IMR-90 (cell line): ENCODE data around the gene NAA38. TPM values are rescaled to one million over a fixed set of nuclear protein-coding genes. Genes with fewer than 3 reads are reported as not detected.

ENCODE experiments used
- ATAC-seq: fragments of 200-7000 bp; cut with Tn5 transposase; 2 replicates; pipeline ENCODE4 v1.9.1; 2020; ENCODE audit warnings: low read depth, mild to moderate bottlenecking, moderate library complexity
- BruUV-seq: library from RNA; stranded (reverse); fragments of 400-500 nt; replicated peaks from 2 replicates; lab custom pipeline; 2021; lab: Mats Ljungman, UMichigan
- CTCF ChIA-PET: fragments of 300-600 bp; formaldehyde crosslinking; extraction: SDS; loops from one replicate; lab custom pipeline; 2021; ENCODE audit warnings: antibody characterized with exemption; lab: Yijun Ruan, JAX
- POLR2A ChIA-PET: fragments of 300-600 bp; sonication (Branson Sonifier 250); formaldehyde crosslinking; loops from one replicate; lab custom pipeline; 2022; ENCODE audit warnings: antibody characterized with exemption; ENCODE audit not compliant: unreplicated experiment; lab: Charles Lee
- DNase-seq: peaks from one replicate; pipeline ENCODE4 v3.0.0; 2013
- H2AFZ ChIP-seq: replicated peaks from 2 replicates; pipeline ENCODE3; 2013; ENCODE audit warnings: low read length, mild to moderate bottlenecking; ENCODE audit not compliant: poor library complexity
- H2AK5ac ChIP-seq: 2 replicates; pipeline ENCODE4 v1.6.1; 2013; ENCODE audit warnings: low read depth, low read length, inconsistent platforms
- H2AK9ac ChIP-seq: replicated peaks from 2 replicates; pipeline ENCODE3; 2013; ENCODE audit warnings: mild to moderate bottlenecking, low read depth, low read length, moderate library complexity; ENCODE audit not compliant: poor library complexity
- H2BK120ac ChIP-seq: 2 replicates; pipeline ENCODE4 v1.6.1; 2013; ENCODE audit warnings: low read depth, low read length, inconsistent platforms
- H2BK15ac ChIP-seq: 3 replicates; pipeline ENCODE4 v1.6.1; 2013; ENCODE audit warnings: low read depth, low read length, inconsistent platforms
- H2BK20ac ChIP-seq: 2 replicates; pipeline ENCODE4 v1.6.1; 2013; ENCODE audit warnings: low read depth, mild to moderate bottlenecking, inconsistent platforms, low read length, moderate library complexity
- H2BK5ac ChIP-seq: 2 replicates; pipeline ENCODE4 v1.6.1; 2013; ENCODE audit warnings: mild to moderate bottlenecking, low read depth, low read length, inconsistent platforms; ENCODE audit not compliant: poor library complexity, severe bottlenecking
- H3K14ac ChIP-seq: replicated peaks from 2 replicates; pipeline ENCODE4 v1.6.1; 2013; ENCODE audit warnings: low read depth, low read length, inconsistent platforms
- H3K18ac ChIP-seq: 2 replicates; pipeline ENCODE4 v1.6.1; 2013; ENCODE audit warnings: low read depth, low read length, control low read depth
- H3K23ac ChIP-seq: 2 replicates; pipeline ENCODE4 v1.6.1; 2013; ENCODE audit warnings: low read depth, low read length, inconsistent platforms
- H3K27ac ChIP-seq: 2 replicates; pipeline ENCODE4 v1.5.1; 2013; ENCODE audit warnings: mild to moderate bottlenecking, control low read depth, low read length; ENCODE audit not compliant: insufficient read depth
- H3K27me3 ChIP-seq: 2 replicates; pipeline ENCODE4 v1.6.1; 2013; ENCODE audit warnings: low read length; ENCODE audit not compliant: control insufficient read depth, insufficient read depth
- H3K36me3 ChIP-seq: 2 replicates; pipeline ENCODE4 v1.6.1; 2013; ENCODE audit warnings: low read length, mixed read lengths; ENCODE audit not compliant: control insufficient read depth, insufficient read depth
- H3K4ac ChIP-seq: 2 replicates; pipeline ENCODE4 v1.6.1; 2013; ENCODE audit warnings: low read depth, low read length, inconsistent platforms
- H3K4me1 ChIP-seq: 2 replicates; pipeline ENCODE4 v1.6.1; 2013; ENCODE audit warnings: low read length, mixed read lengths; ENCODE audit not compliant: control insufficient read depth, insufficient read depth
- H3K4me2 ChIP-seq: 2 replicates; pipeline ENCODE4 v1.6.1; 2013; ENCODE audit warnings: low read depth, mild to moderate bottlenecking, control low read depth, low read length, moderate library complexity
- H3K4me3 ChIP-seq: 2 replicates; pipeline ENCODE4 v1.5.1; 2013; ENCODE audit warnings: low read depth, mild to moderate bottlenecking, control low read depth, low read length, moderate library complexity; ENCODE audit not compliant: insufficient read depth
- H3K56ac ChIP-seq: 2 replicates; pipeline ENCODE4 v1.6.1; 2013; ENCODE audit warnings: low read length, inconsistent platforms; ENCODE audit not compliant: insufficient read depth; ENCODE audit errors: extremely low read depth
- H3K79me1 ChIP-seq, 2 experiments: 2 replicates each; pipeline ENCODE4 v1.6.1; 2013; ENCODE audit warnings: low read length in 2 of 2, inconsistent platforms in 1 of 2, low read depth in 1 of 2
- H3K9ac ChIP-seq: 2 replicates; pipeline ENCODE4 v1.6.1; 2013; ENCODE audit warnings: low read depth, low read length, control low read depth
- H3K9me1 ChIP-seq: 2 replicates; pipeline ENCODE4 v1.6.1; 2013; ENCODE audit warnings: low read length, inconsistent platforms; ENCODE audit not compliant: insufficient read depth
- H3K9me3 ChIP-seq: 2 replicates; pipeline ENCODE4 v1.6.1; 2013; ENCODE audit warnings: low read length; ENCODE audit not compliant: control insufficient read depth, insufficient read depth
- H4K20me1 ChIP-seq: 2 replicates; pipeline ENCODE4 v1.6.1; 2013; ENCODE audit warnings: low read length, inconsistent platforms; ENCODE audit not compliant: insufficient read depth
- H4K5ac ChIP-seq: 2 replicates; pipeline ENCODE4 v1.6.1; 2013; ENCODE audit warnings: mild to moderate bottlenecking, low read depth, low read length, control low read depth
- H4K8ac ChIP-seq, 2 experiments: 2 replicates each; pipeline ENCODE4 v1.6.1; 2013; ENCODE audit warnings: low read depth in 2 of 2, low read length in 2 of 2, control low read depth in 1 of 2, inconsistent platforms in 1 of 2
- H4K91ac ChIP-seq: 2 replicates; pipeline ENCODE4 v1.6.1; 2013; ENCODE audit warnings: low read depth, low read length, inconsistent platforms; ENCODE audit not compliant: insufficient read depth
- BHLHE40 ChIP-seq: fragments of 150-350 bp; IDR thresholded peaks from 2 replicates; pipeline ENCODE4 v1.6.1; 2016; ENCODE audit warnings: mild to moderate bottlenecking, low read depth, low read length
- CHD1 ChIP-seq: IDR thresholded peaks from 2 replicates; pipeline ENCODE4 v1.6.1; 2012; ENCODE audit warnings: low read depth, low read length, improper control_type of control experiment
- FOS ChIP-seq: fragments of 150-350 bp; IDR thresholded peaks from 2 replicates; pipeline ENCODE4 v1.6.1; 2016; ENCODE audit warnings: low read depth, low read length
- MAFK ChIP-seq: IDR thresholded peaks from 2 replicates; pipeline ENCODE4 v1.6.1; 2012; ENCODE audit warnings: low read depth, low read length, improper control_type of control experiment
- MAZ ChIP-seq: IDR thresholded peaks from 2 replicates; pipeline ENCODE4 v1.6.1; 2012; ENCODE audit warnings: low read depth, mild to moderate bottlenecking, low read length, improper control_type of control experiment, moderate library complexity, borderline replicate concordance
- MXI1 ChIP-seq: IDR thresholded peaks from 2 replicates; pipeline ENCODE4 v1.6.1; 2012; ENCODE audit warnings: low read depth, mild to moderate bottlenecking, low read length, moderate library complexity, borderline replicate concordance
- NFE2L2 ChIP-seq: fragments of 150-350 bp; IDR thresholded peaks from 2 replicates; pipeline ENCODE4 v1.6.1; 2016; ENCODE audit warnings: low read depth, mild to moderate bottlenecking, low read length
- POLR2A ChIP-seq: IDR thresholded peaks from 2 replicates; pipeline ENCODE4 v1.6.1; 2012; ENCODE audit warnings: mild to moderate bottlenecking, low read depth, low read length
- RAD21 ChIP-seq: IDR thresholded peaks from 2 replicates; pipeline ENCODE4 v1.6.1; 2012; ENCODE audit warnings: low read length, improper control_type of control experiment
- RCOR1 ChIP-seq: IDR thresholded peaks from 2 replicates; pipeline ENCODE4 v1.6.1; 2012; ENCODE audit warnings: mild to moderate bottlenecking, low read length, improper control_type of control experiment; ENCODE audit not compliant: insufficient replicate concordance
- RFX5 ChIP-seq: IDR thresholded peaks from 2 replicates; pipeline ENCODE4 v1.8.0; 2012; ENCODE audit warnings: low read depth, mild to moderate bottlenecking, low read length, moderate library complexity
- SMC3 ChIP-seq: fragments of 150-350 bp; IDR thresholded peaks from 2 replicates; pipeline ENCODE4 v1.6.1; 2016; ENCODE audit warnings: low read depth, mild to moderate bottlenecking, antibody characterized with exemption, low read length, moderate library complexity
- USF2 ChIP-seq: fragments of 150-350 bp; IDR thresholded peaks from 2 replicates; pipeline ENCODE4 v1.6.1; 2017; ENCODE audit warnings: mild to moderate bottlenecking, antibody characterized with exemption, low read length, low read depth
- WGBS, 2 experiments: methylation state at CpG; one replicate each; pipeline versions ENCODE4 v1.1.5 to v1.1.7; 2013; ENCODE audit warnings: missing lambda C conversion rate in 2 of 2; ENCODE audit not compliant: insufficient read length in 1 of 2; ENCODE audit errors: extremely low coverage in 2 of 2; 5-methylcytosine and 5-hydroxymethylcytosine counted together
- dilution Hi-C: fragments of 300-500 bp; cut with HindIII; formaldehyde crosslinking; loops from one replicate; pipeline ENCODE4 v1.14.3; 2018; ENCODE audit warnings: low sequenced_read_pairs; ENCODE audit not compliant: unreplicated experiment
- in situ Hi-C: fragments of 300-500 bp; cut with MboI; formaldehyde crosslinking; loops from 3 replicates; pipeline ENCODE4 v1.14.3; 2019; ENCODE audit warnings: low sequenced_read_pairs, inconsistent platforms, mixed read lengths
- intact Hi-C: fragments of 100-400 bp; cut with micrococcal nuclease; formaldehyde crosslinking; loops from 2 replicates; pipeline ENCODE4 v1.10.0; 2022
- polyA plus RNA-seq, 3 experiments: library from polyadenylated mRNA; depleted of rRNA; stranded (reverse); fragments of >200 nt; gene quantifications; 2 replicates each; pipeline ENCODE4 v1.2.3, GENCODE V29; 2012; ENCODE audit warnings: low replicate concordance in 1 of 3
- total RNA-seq: library from RNA; depleted of rRNA; stranded (reverse); fragments of >200 nt; gene quantifications from 2 replicates; pipeline ENCODE4 v1.2.3, GENCODE V29; 2012
- TF ChIP-seq, protein P1 (sequence below): conservative IDR thresholded peaks from 2 replicates; pipeline ENCODE4 v1.5.1; 2012; ENCODE audit warnings: mild to moderate bottlenecking, low read depth, low read length, improper control_type of control experiment
- TF ChIP-seq, protein P2 (sequence below): fragments of 150-350 bp; IDR thresholded peaks from 2 replicates; pipeline ENCODE4 v1.6.1; 2016; ENCODE audit warnings: low read depth, mild to moderate bottlenecking, low read length, moderate library complexity, borderline replicate concordance

The NAA38 gene
- total and polyA plus RNA-seq, 2 of the 4 experiments (the other 2 are of a cell fraction) = 40.7 to 76.8 TPM

DNA sequence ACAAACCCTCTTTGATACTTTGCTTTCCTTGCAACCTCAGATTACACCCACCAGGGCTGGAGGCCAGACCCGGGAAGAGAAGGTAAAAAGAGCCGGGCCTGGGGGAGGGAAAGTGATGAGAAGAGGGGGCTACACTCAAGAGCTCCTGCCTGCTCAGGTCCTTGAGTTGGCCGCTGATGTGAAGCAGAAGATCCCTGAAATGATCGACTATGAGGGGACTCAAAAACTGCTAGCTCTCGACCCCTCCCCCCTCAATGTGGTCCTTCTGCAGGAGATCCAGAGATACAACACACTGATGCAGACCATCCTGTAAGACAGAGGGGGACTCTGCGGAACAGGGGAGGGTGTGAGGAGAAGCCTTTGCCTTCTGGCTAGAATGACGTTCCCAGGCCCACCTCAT lies 26.1 kb downstream of the NAA38 start (continued):
- TF ChIP-seq MAFK = no peak
- no peak for TF ChIP-seq RFX5

- 0 out of 2 replicates have a peak overlapping the region, but pooled peaks have one; percentile 20 for H2AK5ac ChIP-seq
- TF ChIP-seq MAZ (no peak), RCOR1 (no peak), RAD21 (no peak), POLR2A (no peak), SMC3 (no peak), RFX5 (no peak), BHLHE40 (no peak), NFE2L2 (no peak), FOS (no peak), MXI1 (no peak), USF2 (no peak), CHD1 (no peak)
- TF ChIP-seq, protein P1, sequence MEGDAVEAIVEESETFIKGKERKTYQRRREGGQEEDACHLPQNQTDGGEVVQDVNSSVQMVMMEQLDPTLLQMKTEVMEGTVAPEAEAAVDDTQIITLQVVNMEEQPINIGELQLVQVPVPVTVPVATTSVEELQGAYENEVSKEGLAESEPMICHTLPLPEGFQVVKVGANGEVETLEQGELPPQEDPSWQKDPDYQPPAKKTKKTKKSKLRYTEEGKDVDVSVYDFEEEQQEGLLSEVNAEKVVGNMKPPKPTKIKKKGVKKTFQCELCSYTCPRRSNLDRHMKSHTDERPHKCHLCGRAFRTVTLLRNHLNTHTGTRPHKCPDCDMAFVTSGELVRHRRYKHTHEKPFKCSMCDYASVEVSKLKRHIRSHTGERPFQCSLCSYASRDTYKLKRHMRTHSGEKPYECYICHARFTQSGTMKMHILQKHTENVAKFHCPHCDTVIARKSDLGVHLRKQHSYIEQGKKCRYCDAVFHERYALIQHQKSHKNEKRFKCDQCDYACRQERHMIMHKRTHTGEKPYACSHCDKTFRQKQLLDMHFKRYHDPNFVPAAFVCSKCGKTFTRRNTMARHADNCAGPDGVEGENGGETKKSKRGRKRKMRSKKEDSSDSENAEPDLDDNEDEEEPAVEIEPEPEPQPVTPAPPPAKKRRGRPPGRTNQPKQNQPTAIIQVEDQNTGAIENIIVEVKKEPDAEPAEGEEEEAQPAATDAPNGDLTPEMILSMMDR = no peak
- TF ChIP-seq, protein P2, sequence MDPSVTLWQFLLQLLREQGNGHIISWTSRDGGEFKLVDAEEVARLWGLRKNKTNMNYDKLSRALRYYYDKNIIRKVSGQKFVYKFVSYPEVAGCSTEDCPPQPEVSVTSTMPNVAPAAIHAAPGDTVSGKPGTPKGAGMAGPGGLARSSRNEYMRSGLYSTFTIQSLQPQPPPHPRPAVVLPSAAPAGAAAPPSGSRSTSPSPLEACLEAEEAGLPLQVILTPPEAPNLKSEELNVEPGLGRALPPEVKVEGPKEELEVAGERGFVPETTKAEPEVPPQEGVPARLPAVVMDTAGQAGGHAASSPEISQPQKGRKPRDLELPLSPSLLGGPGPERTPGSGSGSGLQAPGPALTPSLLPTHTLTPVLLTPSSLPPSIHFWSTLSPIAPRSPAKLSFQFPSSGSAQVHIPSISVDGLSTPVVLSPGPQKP = no peak
- H3K27me3 ChIP-seq = peaks cover 6% of the 10 kb centered on the region
- H4K5ac ChIP-seq = no peak overlapping the region
- ATAC-seq (no peak), DNase-seq (no peak)
- H3K23ac ChIP-seq = no peak overlapping the region
- no peak overlapping the region for H2BK15ac ChIP-seq
- no peak overlapping the region for H2BK5ac ChIP-seq
- in situ Hi-C loops = no loop called here
- H3K4me3 ChIP-seq = no peak overlapping the region
- no peaks in the 10 kb centered on the region for H3K9me3 ChIP-seq
- H3K9me1 ChIP-seq = no peaks in the 10 kb centered on the region
- H4K91ac ChIP-seq = no peak overlapping the region
- intact Hi-C loops = no loop called here
- ChIA-PET POLR2A (no interaction called here), CTCF (no interaction called here)
- no peak overlapping the region for H3K56ac ChIP-seq
- no TSS peak for BruUV-seq
- peaks cover 0 to 5% of the 10 kb centered on the region in 2 experiments; a peak in 1 of 4 replicates for H3K79me1 ChIP-seq
- no peak overlapping the region for H2BK20ac ChIP-seq
- no peak overlapping the region for H3K4me2 ChIP-seq
- H4K8ac ChIP-seq = no peak overlapping the region
- peak overlapping the region; percentile 32 for H2AFZ ChIP-seq
- dilution Hi-C loops = no loop called here
- H3K27ac ChIP-seq = no peak overlapping the region
- no peak overlapping the region for H3K4ac ChIP-seq
- no peak overlapping the region for H2AK9ac ChIP-seq
- no peak overlapping the region for H3K14ac ChIP-seq
- H3K36me3 ChIP-seq = no peaks in the 10 kb centered on the region
- no peaks in the 10 kb centered on the region for H4K20me1 ChIP-seq
- no peak overlapping the region for H3K9ac ChIP-seq
- H3K4me1 ChIP-seq = peaks cover 3% of the 10 kb centered on the region
- H3K18ac ChIP-seq = no peak overlapping the region
- 73% methylated on average over 5 of the region's 8 CpGs; no CpG with 5 or more reads in 1 of the 2 experiments for WGBS, 2 experiments
- H2BK120ac ChIP-seq = no peak overlapping the region
Measured at GRCh38 chr17:7830616-7831015, 26.7 kb downstream of the NAA38 start.
